ENCODE measurements around the gene CYTH1.

The CYTH1 gene

DNA sequence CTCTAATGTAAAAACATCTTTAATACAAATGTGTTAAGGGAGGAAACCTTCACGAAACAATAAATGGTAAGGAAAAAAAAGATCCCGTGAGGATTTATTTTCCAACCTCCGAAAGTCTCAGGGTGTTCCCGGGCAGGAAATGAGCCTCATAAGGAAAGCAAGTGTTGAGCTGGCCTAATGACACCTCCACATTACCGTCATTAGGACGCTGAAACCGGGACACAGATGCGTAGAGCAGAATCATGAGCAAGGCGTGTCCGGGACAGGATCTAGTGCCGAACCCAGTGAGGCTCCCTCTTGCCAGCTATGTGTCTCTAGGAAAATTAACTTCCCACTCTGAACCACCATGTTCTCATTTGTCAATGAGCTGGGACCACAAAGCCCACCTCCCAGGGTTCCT, 22.7 kb upstream of the CYTH1 start:
- FAIRE-seq, result no peak

GRCh38 chr17:78803186-78803845, 21.2 kb upstream of the CYTH1 start:
- no peak for FAIRE-seq

- no peak for FAIRE-seq
Measured at GRCh38 chr17:78802459-78802858, 20.4 kb upstream of the CYTH1 start.

GRCh38 chr17:78802008-78802407, 19.9 kb upstream of the CYTH1 start:
- no peak for FAIRE-seq

GRCh38 chr17:78800132-78800931, 18.3 kb upstream of the CYTH1 start:
- FAIRE-seq, result no peak

GRCh38 chr17:78798695-78799559, 16.9 kb upstream of the CYTH1 start:
- no peak for FAIRE-seq

GRCh38 chr17:78797691-78798585, 15.9 kb upstream of the CYTH1 start:
- FAIRE-seq, result no peak

DNA sequence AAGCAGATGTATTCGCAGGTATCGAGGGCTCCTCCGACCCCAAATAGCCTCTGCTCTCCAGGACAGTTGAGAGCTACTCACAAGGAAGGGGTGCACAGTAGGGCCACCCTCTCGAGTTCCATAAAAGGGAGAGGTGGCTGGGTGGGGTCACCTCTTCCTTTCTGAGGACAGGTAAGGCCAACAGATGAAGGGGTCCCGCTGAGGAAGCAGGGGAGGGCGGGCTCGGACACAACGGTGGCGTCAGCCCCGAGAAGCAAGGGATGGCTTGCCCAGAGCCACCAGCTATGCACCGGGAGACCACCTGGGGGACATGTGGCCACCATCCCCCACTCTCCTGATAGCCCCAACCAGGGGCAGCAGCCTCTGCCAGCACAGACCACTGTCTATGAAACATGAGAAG, 15.1 kb upstream of the CYTH1 start:
- no peak for FAIRE-seq

GRCh38 chr17:78796517-78796900, 14.4 kb upstream of the CYTH1 start:
- no peak for FAIRE-seq

- no peak for FAIRE-seq
Measured at GRCh38 chr17:78795861-78796516, 13.9 kb upstream of the CYTH1 start.

- no peak for FAIRE-seq
Measured at GRCh38 chr17:78794864-78795640, 13.0 kb upstream of the CYTH1 start.

DNA sequence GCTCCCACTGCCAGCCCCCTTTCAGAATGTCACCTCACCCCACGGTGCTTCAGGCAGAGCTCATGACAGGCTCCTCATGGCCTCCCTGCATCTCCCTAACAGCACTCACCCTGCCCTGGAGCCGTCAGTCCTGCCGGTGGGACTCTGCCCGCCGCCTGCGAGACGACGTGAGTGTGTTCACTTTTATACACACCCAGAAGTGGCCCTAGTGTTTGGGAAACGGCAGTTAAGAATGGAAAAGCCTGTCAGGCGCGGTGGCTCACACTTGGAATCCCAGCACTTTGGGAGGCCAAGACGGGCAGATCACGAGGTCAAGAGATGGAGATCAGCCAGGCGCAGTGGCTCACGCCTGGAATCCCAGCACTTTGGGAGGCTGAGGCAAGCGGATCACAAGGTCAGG, 12.3 kb upstream of the CYTH1 start:
- FAIRE-seq, result no peak

- no peak for FAIRE-seq
Measured at GRCh38 chr17:78793968-78794367, 11.9 kb upstream of the CYTH1 start.

DNA sequence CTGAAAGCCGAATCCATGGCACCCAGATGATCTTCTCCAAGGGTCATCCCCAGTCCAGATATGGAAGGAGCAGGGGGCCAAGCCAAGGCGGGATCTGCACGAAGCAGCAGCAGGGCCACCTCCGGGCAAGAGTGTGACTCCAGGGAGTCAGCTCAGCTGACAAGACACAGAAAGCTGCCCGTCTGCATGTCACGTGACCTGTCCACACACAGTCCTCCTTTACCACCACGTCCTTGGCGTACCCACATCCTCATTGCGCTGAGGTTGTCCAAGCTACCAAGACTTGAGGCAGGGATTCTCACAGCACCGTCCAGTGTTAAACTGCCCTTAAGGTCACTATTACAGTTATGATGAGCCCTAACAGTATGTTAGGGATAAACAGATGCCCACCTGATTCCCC, 11.3 kb upstream of the CYTH1 start:
- FAIRE-seq, result no peak

DNA sequence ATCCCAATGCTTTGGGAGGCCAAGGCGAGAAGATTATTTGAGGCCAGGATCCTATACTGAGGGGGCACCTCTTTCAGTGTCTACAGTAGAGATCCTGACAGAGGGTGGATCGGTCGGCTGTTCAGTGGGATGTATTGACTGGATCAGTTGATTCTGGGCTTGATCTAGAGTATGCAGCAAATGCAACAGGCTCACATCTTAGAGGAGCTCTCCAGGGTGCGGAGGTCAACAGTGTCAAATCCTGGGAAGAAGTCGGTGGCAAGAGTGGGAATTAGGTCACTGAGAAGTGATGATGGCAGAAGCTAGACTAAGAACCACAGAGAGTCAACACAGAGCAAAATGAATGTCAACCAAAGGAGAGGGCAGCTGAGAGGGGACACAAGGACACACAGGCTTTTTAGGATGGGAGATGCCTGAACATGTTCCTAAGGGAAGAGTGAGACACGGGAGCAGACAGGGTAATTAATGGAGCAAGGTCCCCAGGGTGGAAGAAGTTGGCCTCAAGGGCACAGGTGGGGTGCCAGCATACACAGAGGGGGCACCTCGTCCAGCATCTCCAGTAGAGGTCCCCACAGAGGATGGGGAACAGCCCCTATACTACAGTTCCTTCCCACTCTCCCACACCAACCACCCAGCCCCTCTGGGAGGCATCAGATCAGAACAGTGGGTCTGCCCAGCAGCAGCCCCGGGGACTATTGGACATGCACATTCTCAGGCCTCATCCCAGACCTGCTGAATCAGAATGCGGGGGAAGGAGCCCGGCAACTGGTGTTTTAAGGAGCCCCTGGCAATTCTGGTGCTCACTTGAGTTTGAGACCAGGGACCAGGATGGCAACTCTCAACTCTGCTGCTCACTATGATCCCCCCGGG, 10.0 kb upstream of the CYTH1 start:
- no peak for FAIRE-seq

- FAIRE-seq, result no peak
Measured at GRCh38 chr17:78790552-78790951, 8.5 kb upstream of the CYTH1 start.

GRCh38 chr17:78789663-78790181, 7.6 kb upstream of the CYTH1 start:
- FAIRE-seq, result no peak

GRCh38 chr17:78789149-78789662, 7.1 kb upstream of the CYTH1 start:
- FAIRE-seq, result no peak

- no peak for FAIRE-seq
Measured at GRCh38 chr17:78788451-78788850, 6.4 kb upstream of the CYTH1 start.

GRCh38 chr17:78787444-78787843, 5.4 kb upstream of the CYTH1 start:
- FAIRE-seq, result no peak
